WTC11 (cell line): ENCODE results near the gene LRRC23. TPM values are rescaled to one million over a fixed set of nuclear protein-coding genes. Genes with fewer than 3 reads are reported as not detected.
"Not testable (repeated sequence)": the region's sequence is repeated elsewhere in the genome, so short reads cannot be mapped to it uniquely, and the experiment has no call there.

Experiments used
- ATAC-seq: fragments of 200-7000 bp; cut with Tn5 transposase; 2 replicates; pipeline ENCODE4 v1.10.0; 2021; ENCODE audit warnings: mild to moderate bottlenecking, moderate library complexity
- CTCF ChIA-PET: fragments of 300-600 bp; sonication (Branson Sonifier 250); formaldehyde crosslinking; loops from one replicate; lab custom pipeline; 2021; ENCODE audit warnings: antibody characterized with exemption; lab: Charles Lee
- POLR2A ChIA-PET: fragments of 350-600 bp; sonication (Branson Sonifier 250); formaldehyde crosslinking; loops from one replicate; lab custom pipeline; 2021; ENCODE audit warnings: antibody characterized with exemption; lab: Charles Lee
- DNase-seq: peaks from one replicate; pipeline ENCODE4 v3.0.0; 2021; ENCODE audit warnings: low spot score
- H3K27ac Mint-ChIP-seq: 2 replicates; pipeline ENCODE4 v1.8.0; 2021; ENCODE audit warnings: mixed read lengths
- H3K27me3 Mint-ChIP-seq: 2 replicates; pipeline ENCODE4 v1.8.0; 2021; ENCODE audit warnings: low read depth, mild to moderate bottlenecking, moderate library complexity, mixed read lengths
- H3K36me3 Mint-ChIP-seq: 2 replicates; pipeline ENCODE4 v1.8.0; 2021; ENCODE audit warnings: mixed read lengths
- H3K4me1 Mint-ChIP-seq: 2 replicates; pipeline ENCODE4 v1.8.0; 2022; ENCODE audit warnings: mixed read lengths
- H3K4me3 Mint-ChIP-seq: 2 replicates; pipeline ENCODE4 v1.8.0; 2021; ENCODE audit warnings: mild to moderate bottlenecking, moderate library complexity, mixed read lengths
- H3K9me3 Mint-ChIP-seq: 2 replicates; pipeline ENCODE4 v1.8.0; 2021; ENCODE audit warnings: mixed read lengths
- KAT7 ChIP-seq: sonication (generic); formaldehyde crosslinking; IDR thresholded peaks from 2 replicates; pipeline ENCODE4 v1.8.1; 2023; ENCODE audit warnings: missing genetic modification reagents, mild to moderate bottlenecking, borderline replicate concordance
- NFE2L1 ChIP-seq: sonication (generic); formaldehyde crosslinking; IDR thresholded peaks from 2 replicates; pipeline ENCODE4 v1.8.1; 2023; ENCODE audit warnings: missing genetic modification reagents
- NFYB ChIP-seq: sonication (generic); formaldehyde crosslinking; conservative IDR thresholded peaks from 2 replicates; pipeline ENCODE4 v1.8.0; 2022; ENCODE audit warnings: low read depth, missing genetic modification reagents
- SMAD4 ChIP-seq: sonication (generic); formaldehyde crosslinking; IDR thresholded peaks from 2 replicates; pipeline ENCODE4 v1.8.0; 2022; ENCODE audit warnings: mild to moderate bottlenecking, missing genetic modification reagents
- SOX15 ChIP-seq: fragments of 250-450 bp; sonication (Bioruptor Pico); IDR thresholded peaks from 2 replicates; pipeline ENCODE4 v1.9.0; 2021; ENCODE audit warnings: mild to moderate bottlenecking
- ZNF121 ChIP-seq: sonication (generic); formaldehyde crosslinking; IDR thresholded peaks from 2 replicates; pipeline ENCODE4 v1.8.0; 2023; ENCODE audit warnings: missing genetic modification reagents
- ZNF263 ChIP-seq: sonication (generic); formaldehyde crosslinking; IDR thresholded peaks from 2 replicates; pipeline ENCODE4 v1.8.1; 2022; ENCODE audit warnings: low read depth, mild to moderate bottlenecking, moderate library complexity, missing genetic modification reagents
- total RNA-seq: library from RNA; stranded (reverse); gene quantifications from 3 replicates; pipeline ENCODE4 v1.2.3, GENCODE V29; 2021
- TF ChIP-seq, protein P1 (sequence below): sonication (generic); formaldehyde crosslinking; IDR thresholded peaks from 2 replicates; pipeline ENCODE4 v1.8.0; 2023; ENCODE audit warnings: mild to moderate bottlenecking, missing genetic modification reagents
- TF ChIP-seq, protein P2 (sequence below): sonication (generic); formaldehyde crosslinking; IDR thresholded peaks from 2 replicates; pipeline ENCODE4 v1.8.1; 2022; ENCODE audit warnings: mild to moderate bottlenecking, missing genetic modification reagents, moderate library complexity, borderline replicate concordance
- TF ChIP-seq, protein P3 (sequence below): sonication (generic); formaldehyde crosslinking; IDR thresholded peaks from 2 replicates; pipeline ENCODE4 v1.8.0; 2022; ENCODE audit warnings: missing genetic modification reagents
- TF ChIP-seq, protein P4 (sequence below): fragments of 250-450 bp; sonication (Bioruptor Pico); IDR thresholded peaks from 2 replicates; pipeline ENCODE4 v1.9.0; 2021; ENCODE audit warnings: moderate library complexity, mild to moderate bottlenecking, inconsistent platforms, borderline replicate concordance
- TF ChIP-seq, protein P5 (sequence below): sonication (generic); formaldehyde crosslinking; IDR thresholded peaks from 2 replicates; pipeline ENCODE4 v1.8.1; 2023; ENCODE audit warnings: mild to moderate bottlenecking, moderate library complexity, missing genetic modification reagents
- TF ChIP-seq, protein P6 (sequence below): sonication (generic); formaldehyde crosslinking; IDR thresholded peaks from 2 replicates; pipeline ENCODE4 v1.8.1; 2023; ENCODE audit warnings: mild to moderate bottlenecking, missing genetic modification reagents

Gene LRRC23
- total RNA-seq, 1 experiment from 2014 or later, result 3.1 TPM

DNA sequence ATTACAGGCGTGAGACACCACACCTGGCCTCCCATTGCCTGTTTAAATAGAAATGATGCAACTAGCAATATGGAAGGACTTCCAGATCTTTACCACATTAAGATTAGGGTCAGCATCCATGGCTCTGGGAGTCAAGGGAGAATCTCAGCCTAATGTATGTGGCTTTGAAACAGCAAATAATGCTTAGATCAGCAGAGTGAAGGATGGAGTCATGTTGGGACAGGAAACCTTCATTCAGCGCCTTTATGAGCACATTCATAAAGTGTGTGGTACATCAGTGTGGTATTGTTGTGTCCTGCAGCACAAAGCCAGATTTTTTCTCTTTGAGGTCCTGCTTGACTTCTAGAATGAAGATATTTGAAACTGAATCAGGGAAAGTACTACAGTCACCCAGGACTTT is 16.3 kb upstream of the LRRC23 start (continued):
- TF ChIP-seq, protein P1, sequence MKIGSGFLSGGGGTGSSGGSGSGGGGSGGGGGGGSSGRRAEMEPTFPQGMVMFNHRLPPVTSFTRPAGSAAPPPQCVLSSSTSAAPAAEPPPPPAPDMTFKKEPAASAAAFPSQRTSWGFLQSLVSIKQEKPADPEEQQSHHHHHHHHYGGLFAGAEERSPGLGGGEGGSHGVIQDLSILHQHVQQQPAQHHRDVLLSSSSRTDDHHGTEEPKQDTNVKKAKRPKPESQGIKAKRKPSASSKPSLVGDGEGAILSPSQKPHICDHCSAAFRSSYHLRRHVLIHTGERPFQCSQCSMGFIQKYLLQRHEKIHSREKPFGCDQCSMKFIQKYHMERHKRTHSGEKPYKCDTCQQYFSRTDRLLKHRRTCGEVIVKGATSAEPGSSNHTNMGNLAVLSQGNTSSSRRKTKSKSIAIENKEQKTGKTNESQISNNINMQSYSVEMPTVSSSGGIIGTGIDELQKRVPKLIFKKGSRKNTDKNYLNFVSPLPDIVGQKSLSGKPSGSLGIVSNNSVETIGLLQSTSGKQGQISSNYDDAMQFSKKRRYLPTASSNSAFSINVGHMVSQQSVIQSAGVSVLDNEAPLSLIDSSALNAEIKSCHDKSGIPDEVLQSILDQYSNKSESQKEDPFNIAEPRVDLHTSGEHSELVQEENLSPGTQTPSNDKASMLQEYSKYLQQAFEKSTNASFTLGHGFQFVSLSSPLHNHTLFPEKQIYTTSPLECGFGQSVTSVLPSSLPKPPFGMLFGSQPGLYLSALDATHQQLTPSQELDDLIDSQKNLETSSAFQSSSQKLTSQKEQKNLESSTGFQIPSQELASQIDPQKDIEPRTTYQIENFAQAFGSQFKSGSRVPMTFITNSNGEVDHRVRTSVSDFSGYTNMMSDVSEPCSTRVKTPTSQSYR (CRISPR knock-in tag), result no peak
- no peak for TF ChIP-seq ZNF263 (CRISPR knock-in tag)

DNA sequence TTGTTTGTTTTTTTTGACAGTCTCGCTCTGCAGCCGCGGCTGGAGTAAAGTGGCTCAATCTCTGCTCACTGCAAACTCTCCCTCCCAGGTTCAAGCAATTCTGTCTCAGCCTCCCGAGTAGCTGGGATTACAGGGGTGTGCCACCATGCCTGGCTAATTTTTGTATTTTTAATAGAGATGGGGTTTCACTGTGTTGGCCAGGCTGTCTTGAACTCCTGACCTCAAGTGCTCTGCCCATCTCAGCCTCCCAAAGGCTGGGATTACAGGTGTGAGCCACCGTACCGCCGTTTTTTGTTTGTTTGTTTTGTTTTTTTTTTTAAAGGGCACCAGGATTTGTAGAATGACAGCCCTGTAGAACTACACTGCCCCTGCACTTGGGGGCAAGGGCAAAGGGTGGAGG is 15.8 kb upstream of the LRRC23 start:
- CTCF ChIA-PET, ATAC-seq, DNase-seq, POLR2A ChIA-PET, H3K4me3 Mint-ChIP-seq, H3K27me3 Mint-ChIP-seq, H3K9me3 Mint-ChIP-seq, H3K36me3 Mint-ChIP-seq: not testable (repeated sequence)
- peaks cover 48% of the 10 kb centered on the region for H3K4me1 Mint-ChIP-seq
- peak overlapping the region; percentile 61; the same call in 1 of the 2 replicates for H3K27ac Mint-ChIP-seq

DNA sequence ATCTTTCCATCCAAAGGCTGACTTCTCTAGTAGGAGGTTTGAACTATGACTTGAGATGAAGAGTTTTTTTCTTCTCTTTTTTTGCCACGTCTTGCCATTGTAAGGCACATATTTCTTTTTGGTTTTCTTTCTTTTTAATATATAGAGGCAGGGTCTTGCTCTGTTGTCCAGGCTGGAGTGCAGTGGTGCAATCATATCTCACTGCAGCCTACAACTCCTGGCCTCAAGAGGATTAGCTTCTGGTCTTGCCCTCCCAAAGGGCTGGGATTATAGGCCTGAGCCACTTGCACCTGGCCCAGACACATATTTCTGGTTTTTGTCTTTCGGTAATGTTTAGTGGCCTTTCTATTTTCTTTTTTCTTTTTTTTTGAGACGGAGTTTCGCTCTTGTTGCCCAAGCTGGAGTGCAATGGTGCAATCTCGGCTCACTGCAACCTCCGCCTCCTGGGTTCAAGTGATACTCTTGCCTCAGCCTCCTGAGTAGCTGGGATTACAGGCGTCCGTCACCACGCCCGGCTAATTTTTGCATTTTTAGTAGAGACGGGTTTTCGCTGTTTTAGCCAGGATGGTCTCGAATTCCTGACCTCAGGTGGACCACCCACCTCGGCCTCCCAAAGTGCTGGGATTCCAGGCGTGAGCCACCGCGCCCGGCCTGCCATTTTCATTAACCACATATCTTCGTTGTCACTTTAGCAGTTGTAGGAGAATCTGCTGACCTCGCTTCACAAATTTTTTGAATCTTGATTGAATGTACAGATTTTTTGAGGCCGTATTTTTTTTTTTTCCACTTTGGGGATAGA is 14.6 kb upstream of the LRRC23 start:
- H3K4me3 Mint-ChIP-seq, result peak overlapping the region; percentile 71
- not testable (repeated sequence) for ATAC-seq, H3K27me3 Mint-ChIP-seq, DNase-seq, H3K9me3 Mint-ChIP-seq, H3K36me3 Mint-ChIP-seq
- H3K27ac Mint-ChIP-seq, result peak overlapping the region; percentile 99
- H3K4me1 Mint-ChIP-seq, result peaks cover 42% of the 10 kb centered on the region
- peak; percentile 62; the same call in 1 of the 2 replicates for TF ChIP-seq ZNF121 (CRISPR knock-in tag)
- ChIA-PET CTCF (interaction anchor here (1.0 to 3.6 kb wide), 2 partner anchors 18 to 21 kb away, joined by 3 to 83 read pairs; partner anchors contain the start of gene SPSB2), POLR2A (interaction anchor here (0.9 to 2.1 kb wide), 2 partner anchors 17 to 54 kb away, joined by 3 to 32 read pairs; partner anchors contain the start of genes C12orf57 and SPSB2)

DNA sequence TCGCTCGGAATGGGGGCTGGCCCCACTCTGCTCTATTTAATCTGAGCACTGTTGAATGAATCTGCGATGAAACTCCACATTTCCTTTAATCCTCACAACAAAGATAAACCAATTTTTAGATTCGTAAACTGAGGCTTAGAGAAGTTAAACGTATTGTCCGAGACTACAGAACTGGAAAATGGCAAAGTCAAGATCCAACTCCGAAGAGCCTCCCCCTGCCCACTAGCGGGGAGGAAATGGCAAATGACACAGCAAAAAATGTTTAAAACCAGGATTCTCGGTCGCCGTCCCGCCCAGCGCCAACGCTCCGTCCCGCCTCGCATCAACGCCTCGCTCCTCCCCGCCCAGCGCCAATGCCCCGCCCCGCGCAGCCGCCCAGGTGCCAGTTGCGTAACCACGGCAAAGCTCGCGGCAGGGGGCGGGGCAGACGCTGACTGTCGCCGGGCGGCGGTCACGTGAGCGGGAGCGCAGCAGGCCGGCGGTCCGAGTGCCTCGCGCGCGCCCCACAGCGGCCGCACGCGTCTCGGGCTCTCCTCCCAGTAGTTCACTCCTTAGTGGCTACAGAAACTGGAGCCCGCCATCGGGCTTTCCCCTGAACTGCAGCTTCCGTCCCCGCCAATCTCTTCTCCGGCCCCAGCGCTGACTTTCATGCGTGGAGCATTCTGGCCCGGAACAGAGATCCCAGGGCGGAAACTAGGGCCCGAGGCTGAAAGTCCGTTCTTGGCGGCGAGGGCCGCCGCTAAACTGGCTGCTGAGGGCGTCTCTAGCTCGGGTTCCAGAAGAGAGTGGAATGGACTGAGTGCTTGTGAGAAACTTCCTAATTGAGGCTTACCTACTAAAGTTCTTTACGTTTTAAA is 13.6 kb upstream of the LRRC23 start:
- DNase-seq (peak; percentile 99), ATAC-seq (peak; percentile 92)
- H3K36me3 Mint-ChIP-seq, result no peaks in the 10 kb centered on the region
- POLR2A ChIA-PET, result interaction anchor here (0.6 to 2.1 kb wide), 14 partner anchors 11 to 167 kb away, joined by 3 to 32 read pairs (median 4); partner anchors contain the start of genes C12orf57, CDCA3, COPS7A and LRRC23
- CTCF ChIA-PET, result interaction anchor here (0.5 to 3.6 kb wide), 32 partner anchors 9 to 1116 kb away, joined by 3 to 83 read pairs (median 5); partner anchors contain the start of genes C12orf57, C1RL, C1S and CDCA3
- H3K27me3 Mint-ChIP-seq, result peaks cover 4% of the 10 kb centered on the region; the same call in 1 of the 2 replicates
- peak overlapping the region; percentile 71 for H3K4me3 Mint-ChIP-seq
- H3K4me1 Mint-ChIP-seq, result peaks cover 33% of the 10 kb centered on the region
- peak overlapping the region; percentile 99 for H3K27ac Mint-ChIP-seq
- no peaks in the 10 kb centered on the region for H3K9me3 Mint-ChIP-seq
- no peak for TF ChIP-seq NFYB (CRISPR knock-in tag)
- no peak for TF ChIP-seq SMAD4 (CRISPR knock-in tag)
- TF ChIP-seq, protein P2, sequence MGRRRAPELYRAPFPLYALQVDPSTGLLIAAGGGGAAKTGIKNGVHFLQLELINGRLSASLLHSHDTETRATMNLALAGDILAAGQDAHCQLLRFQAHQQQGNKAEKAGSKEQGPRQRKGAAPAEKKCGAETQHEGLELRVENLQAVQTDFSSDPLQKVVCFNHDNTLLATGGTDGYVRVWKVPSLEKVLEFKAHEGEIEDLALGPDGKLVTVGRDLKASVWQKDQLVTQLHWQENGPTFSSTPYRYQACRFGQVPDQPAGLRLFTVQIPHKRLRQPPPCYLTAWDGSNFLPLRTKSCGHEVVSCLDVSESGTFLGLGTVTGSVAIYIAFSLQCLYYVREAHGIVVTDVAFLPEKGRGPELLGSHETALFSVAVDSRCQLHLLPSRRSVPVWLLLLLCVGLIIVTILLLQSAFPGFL, result no peak
- TF ChIP-seq, protein P3, sequence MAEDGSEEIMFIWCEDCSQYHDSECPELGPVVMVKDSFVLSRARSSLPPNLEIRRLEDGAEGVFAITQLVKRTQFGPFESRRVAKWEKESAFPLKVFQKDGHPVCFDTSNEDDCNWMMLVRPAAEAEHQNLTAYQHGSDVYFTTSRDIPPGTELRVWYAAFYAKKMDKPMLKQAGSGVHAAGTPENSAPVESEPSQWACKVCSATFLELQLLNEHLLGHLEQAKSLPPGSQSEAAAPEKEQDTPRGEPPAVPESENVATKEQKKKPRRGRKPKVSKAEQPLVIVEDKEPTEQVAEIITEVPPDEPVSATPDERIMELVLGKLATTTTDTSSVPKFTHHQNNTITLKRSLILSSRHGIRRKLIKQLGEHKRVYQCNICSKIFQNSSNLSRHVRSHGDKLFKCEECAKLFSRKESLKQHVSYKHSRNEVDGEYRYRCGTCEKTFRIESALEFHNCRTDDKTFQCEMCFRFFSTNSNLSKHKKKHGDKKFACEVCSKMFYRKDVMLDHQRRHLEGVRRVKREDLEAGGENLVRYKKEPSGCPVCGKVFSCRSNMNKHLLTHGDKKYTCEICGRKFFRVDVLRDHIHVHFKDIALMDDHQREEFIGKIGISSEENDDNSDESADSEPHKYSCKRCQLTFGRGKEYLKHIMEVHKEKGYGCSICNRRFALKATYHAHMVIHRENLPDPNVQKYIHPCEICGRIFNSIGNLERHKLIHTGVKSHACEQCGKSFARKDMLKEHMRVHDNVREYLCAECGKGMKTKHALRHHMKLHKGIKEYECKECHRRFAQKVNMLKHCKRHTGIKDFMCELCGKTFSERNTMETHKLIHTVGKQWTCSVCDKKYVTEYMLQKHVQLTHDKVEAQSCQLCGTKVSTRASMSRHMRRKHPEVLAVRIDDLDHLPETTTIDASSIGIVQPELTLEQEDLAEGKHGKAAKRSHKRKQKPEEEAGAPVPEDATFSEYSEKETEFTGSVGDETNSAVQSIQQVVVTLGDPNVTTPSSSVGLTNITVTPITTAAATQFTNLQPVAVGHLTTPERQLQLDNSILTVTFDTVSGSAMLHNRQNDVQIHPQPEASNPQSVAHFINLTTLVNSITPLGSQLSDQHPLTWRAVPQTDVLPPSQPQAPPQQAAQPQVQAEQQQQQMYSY (CRISPR knock-in tag), result peak; percentile 18
- TF ChIP-seq, protein P4, sequence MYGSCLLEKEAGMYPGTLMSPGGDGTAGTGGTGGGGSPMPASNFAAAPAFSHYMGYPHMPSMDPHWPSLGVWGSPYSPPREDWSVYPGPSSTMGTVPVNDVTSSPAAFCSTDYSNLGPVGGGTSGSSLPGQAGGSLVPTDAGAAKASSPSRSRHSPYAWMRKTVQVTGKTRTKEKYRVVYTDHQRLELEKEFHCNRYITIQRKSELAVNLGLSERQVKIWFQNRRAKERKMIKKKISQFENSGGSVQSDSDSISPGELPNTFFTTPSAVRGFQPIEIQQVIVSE (CRISPR knock-in tag), result no peak
- no peak for TF ChIP-seq SOX15 (CRISPR knock-in tag)
- no peak for TF ChIP-seq KAT7 (CRISPR knock-in tag)
- TF ChIP-seq, protein P5, sequence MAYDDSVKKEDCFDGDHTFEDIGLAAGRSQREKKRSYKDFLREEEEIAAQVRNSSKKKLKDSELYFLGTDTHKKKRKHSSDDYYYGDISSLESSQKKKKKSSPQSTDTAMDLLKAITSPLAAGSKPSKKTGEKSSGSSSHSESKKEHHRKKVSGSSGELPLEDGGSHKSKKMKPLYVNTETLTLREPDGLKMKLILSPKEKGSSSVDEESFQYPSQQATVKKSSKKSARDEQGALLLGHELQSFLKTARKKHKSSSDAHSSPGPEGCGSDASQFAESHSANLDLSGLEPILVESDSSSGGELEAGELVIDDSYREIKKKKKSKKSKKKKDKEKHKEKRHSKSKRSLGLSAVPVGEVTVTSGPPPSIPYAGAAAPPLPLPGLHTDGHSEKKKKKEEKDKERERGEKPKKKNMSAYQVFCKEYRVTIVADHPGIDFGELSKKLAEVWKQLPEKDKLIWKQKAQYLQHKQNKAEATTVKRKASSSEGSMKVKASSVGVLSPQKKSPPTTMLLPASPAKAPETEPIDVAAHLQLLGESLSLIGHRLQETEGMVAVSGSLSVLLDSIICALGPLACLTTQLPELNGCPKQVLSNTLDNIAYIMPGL (CRISPR knock-in tag), result peak; percentile 86
- TF ChIP-seq, protein P6, sequence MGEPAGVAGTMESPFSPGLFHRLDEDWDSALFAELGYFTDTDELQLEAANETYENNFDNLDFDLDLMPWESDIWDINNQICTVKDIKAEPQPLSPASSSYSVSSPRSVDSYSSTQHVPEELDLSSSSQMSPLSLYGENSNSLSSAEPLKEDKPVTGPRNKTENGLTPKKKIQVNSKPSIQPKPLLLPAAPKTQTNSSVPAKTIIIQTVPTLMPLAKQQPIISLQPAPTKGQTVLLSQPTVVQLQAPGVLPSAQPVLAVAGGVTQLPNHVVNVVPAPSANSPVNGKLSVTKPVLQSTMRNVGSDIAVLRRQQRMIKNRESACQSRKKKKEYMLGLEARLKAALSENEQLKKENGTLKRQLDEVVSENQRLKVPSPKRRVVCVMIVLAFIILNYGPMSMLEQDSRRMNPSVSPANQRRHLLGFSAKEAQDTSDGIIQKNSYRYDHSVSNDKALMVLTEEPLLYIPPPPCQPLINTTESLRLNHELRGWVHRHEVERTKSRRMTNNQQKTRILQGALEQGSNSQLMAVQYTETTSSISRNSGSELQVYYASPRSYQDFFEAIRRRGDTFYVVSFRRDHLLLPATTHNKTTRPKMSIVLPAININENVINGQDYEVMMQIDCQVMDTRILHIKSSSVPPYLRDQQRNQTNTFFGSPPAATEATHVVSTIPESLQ (CRISPR knock-in tag), result no peak
- peak; percentile 100 for TF ChIP-seq NFE2L1 (CRISPR knock-in tag)
